MV-4-11 (cell line): ENCODE data around the gene NOSIP.
"Not testable (repeated sequence)": the region's sequence is repeated elsewhere in the genome, so short reads cannot be mapped to it uniquely, and the experiment has no call there.

Source experiments
- DNase-seq: peaks from one replicate; lab custom pipeline; 2025; lab: John Stamatoyannopoulos, UW

The NOSIP gene, protein sequence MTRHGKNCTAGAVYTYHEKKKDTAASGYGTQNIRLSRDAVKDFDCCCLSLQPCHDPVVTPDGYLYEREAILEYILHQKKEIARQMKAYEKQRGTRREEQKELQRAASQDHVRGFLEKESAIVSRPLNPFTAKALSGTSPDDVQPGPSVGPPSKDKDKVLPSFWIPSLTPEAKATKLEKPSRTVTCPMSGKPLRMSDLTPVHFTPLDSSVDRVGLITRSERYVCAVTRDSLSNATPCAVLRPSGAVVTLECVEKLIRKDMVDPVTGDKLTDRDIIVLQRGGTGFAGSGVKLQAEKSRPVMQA

DNA sequence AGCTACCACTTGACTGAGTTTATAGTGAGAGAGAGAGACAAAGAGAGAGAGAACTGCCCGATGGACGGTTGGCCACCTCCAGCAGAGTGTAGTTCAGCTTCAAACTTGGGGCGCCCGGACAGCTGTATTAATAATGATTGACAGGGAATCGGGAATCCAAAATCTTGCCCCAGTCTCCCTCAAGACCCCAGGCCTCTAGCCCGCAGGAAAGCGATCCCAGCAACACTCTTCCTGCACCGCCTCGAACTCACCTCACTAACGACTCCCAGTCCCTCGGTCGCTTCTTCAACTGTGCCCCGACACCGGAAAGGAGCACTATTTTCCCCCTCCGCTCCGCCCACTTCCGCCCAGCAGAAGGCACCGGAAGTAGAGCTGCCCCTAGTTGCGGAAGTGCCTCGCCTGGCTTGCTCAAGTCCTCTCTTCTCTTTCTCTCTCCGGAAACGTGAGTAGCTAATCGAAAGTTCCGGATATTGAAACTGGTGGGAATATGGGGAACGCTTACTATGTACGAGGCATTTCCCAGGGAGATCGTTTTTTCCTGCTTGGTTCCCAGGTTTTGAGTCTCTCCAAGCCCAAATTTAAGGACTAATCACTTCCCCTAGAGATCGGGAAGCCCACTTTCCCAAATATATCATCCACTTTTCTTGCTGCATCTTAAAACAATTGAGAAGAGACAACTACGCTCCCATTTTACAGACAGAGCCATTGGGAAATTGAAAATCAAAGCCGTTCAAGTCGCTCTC lies at the start of gene NOSIP:
Gene NOSIP (minus strand): TSS at position 293 of the 743 bp plus-strand sequence. CDS start 19,865 bp downstream, outside the sequence.
- DNase-seq: peak; percentile 98

DNA sequence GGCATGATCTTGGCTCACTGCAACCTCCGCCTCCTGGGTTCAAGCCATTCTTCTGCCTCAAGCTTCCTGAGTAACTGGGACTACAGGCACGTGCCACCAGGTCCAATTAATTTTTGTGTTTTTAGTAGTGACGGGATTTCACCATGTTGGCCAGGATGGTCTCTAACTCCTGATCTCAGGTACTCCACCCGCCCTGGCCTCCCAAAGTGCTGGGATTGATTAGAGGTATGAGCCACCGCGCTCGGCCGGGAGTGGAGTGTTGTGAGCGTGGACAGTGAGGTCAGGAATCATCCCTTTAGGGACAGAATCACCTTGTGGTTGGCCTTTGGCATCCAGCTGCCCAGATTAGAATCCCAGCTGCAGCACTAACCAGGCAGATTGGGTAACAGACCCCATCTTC lies 49.3 kb upstream of the NOSIP start:
- no peak for DNase-seq

- DNase-seq: no peak
Measured at GRCh38 chr19:49626226-49626625, 45.9 kb upstream of the NOSIP start.

- no peak for DNase-seq
Measured at GRCh38 chr19:49624967-49625910, 44.9 kb upstream of the NOSIP start.

DNA sequence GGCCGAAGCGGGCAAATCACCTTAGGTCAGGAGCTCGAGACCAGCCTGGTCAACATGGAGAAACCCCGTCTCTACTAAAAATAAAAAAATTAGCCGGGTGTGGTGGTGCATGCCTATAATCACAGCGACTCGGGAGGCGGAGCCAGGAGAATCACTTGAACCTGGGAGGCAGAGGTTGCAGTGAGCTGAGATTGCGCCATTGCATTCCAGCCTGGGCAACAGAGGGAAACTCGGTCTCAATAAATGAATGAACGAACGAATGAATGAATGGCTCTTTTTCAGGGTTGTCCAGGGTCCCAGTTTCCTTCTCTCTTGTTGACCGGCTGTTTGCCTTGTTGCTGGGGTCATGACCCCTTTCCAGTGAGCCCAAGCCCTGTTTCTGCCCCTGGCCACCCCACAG lies 37.5 kb upstream of the NOSIP start:
- not testable (repeated sequence) for DNase-seq

GRCh38 chr19:49616945-49617344 lies 36.6 kb upstream of the NOSIP start:
- DNase-seq: no peak

- DNase-seq: no peak
Measured at GRCh38 chr19:49616532-49616931, 36.2 kb upstream of the NOSIP start.

DNA sequence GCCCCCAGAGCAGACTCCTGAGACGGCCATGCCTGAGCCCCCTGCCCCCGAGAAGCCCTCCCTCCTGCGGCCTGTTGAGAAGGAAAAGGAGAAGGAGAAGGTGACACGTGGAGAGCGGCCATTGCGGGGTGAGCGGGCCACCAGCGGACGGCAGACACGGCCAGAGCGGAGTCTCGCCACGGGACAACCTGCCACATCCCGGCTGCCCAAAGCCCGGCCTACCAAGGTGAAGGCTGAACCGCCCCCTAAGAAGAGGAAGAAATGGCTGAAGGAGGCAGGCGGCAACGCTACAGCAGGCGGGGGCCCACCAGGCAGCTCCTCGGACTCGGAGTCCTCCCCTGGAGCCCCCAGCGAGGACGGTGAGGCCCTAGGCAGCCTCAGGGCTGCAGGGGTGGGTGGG lies 35.5 kb upstream of the NOSIP start:
- no peak for DNase-seq

DNA sequence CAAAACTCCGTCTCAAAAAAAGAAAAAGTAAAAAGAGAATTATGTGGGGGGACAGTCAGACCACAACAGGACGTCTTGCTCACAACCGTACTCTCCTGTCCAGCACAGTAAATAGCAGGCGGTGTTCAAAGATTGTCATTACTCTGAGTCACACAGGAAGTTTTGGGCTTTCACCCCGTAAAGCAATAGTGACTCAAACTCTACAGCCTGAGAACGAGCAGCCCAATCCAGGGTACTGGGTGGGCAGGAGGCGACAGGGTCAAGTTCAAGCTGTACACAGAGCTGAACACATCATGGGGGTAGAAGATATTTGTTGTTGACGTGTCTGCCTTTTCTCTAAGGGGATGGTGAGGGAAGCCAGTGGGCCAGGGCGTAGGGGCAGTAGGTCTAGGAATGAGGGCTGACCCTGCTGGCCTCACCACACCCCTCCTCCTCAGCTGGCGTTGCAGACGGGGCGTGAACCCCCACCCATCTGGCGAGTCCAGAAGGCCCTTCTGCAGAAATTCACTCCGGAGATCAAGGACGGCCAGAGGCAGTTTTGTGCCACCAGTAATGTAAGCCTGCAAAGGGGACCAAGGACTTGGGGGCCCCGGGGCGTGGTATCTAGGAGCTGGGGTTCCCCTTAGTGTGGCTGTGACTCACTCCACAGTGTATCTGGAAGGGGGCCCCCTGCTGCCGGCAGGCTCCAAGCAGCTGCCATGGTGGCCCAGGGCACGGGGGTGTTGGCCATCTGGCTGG lies 33.9 kb upstream of the NOSIP start:
- DNase-seq: peak; percentile 69

DNA sequence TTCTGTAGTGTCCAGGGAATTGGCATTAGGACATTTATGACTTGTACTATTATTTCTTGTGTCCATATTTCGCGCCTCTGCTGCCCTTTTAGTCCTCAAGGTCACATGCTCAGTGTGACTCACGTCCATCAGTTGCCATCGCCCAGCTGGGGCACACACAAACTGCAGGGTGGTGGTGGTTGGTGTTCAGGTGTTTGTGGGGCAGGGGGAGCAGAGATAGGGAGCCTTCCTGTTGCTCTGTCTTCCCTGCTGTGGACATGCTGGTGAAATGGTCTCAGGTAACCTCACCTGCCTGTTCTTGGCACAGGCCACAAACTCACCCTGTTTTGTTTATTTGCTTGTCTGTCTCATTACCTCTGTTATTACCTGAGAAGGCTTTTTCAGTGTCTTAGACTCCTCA lies 33.0 kb upstream of the NOSIP start:
- no peak for DNase-seq

DNA sequence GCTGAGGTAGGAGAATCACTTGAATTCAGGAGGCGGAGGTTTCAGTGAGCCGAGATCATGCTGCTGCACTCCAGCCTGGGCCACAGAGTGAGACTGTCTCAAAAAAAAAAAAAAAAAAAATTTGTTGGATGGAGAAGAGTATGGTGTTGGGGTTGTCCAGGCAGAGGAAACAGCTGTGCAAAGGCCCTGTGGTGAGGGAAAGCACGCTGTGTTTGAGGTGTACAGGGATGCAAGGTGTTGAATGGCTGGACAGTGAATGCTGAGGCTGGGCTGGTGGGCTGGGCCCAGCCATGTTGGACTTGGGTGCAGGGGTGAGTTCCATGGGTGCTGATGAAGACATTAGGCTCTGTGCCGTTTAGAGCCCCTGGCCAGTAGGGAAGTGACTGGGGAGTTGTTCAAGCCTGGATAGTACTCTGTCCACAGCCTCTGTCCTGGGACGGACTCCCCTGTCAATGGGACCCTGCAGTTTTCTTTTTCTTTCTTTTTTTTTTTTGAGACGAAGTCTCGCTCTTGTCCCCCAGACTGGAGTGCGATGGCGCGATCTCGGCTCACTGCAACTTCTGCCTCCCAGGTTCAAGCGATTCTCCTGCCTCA lies 29.2 kb upstream of the NOSIP start:
- DNase-seq: no peak

- no peak for DNase-seq
Measured at GRCh38 chr19:49605605-49606004, 25.2 kb upstream of the NOSIP start.

- no peak for DNase-seq
Measured at GRCh38 chr19:49602806-49603205, 22.4 kb upstream of the NOSIP start.

GRCh38 chr19:49601482-49602038 lies 21.2 kb upstream of the NOSIP start:
- no peak for DNase-seq

GRCh38 chr19:49599378-49600295 lies 19.3 kb upstream of the NOSIP start:
- no peak for DNase-seq

- DNase-seq: no peak
Measured at GRCh38 chr19:49597703-49597974, 17.3 kb upstream of the NOSIP start.

DNA sequence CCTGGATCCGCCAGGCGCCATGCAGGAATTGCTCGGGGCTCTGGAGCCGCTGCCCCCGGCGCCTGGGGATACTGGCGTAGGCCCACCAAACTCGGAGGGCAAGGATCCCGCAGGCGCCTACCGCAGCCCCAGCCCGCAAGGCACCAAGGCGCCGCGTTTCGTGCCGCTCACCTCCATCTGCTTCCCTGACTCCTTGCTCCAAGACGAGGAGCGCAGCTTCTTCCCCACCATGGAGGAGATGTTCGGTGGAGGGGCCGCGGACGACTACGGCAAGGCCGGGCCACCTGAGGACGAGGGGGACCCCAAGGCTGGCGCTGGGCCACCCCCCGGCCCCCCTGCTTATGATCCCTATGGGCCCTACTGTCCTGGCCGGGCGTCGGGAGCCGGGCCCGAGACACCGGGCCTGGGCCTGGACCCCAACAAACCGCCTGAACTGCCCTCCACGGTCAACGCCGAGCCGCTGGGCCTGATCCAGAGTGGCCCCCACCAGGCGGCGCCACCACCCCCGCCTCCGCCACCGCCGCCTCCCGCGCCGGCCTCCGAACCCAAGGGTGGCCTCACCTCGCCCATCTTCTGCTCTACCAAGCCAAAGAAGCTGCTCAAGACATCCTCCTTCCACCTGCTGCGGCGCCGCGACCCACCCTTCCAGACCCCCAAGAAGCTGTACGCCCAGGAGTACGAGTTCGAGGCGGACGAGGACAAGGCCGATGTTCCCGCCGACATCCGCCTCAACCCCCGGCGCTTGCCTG lies 16.8 kb upstream of the NOSIP start:
- no peak for DNase-seq

GRCh38 chr19:49596407-49596806 lies 16.1 kb upstream of the NOSIP start:
- no peak for DNase-seq

DNA sequence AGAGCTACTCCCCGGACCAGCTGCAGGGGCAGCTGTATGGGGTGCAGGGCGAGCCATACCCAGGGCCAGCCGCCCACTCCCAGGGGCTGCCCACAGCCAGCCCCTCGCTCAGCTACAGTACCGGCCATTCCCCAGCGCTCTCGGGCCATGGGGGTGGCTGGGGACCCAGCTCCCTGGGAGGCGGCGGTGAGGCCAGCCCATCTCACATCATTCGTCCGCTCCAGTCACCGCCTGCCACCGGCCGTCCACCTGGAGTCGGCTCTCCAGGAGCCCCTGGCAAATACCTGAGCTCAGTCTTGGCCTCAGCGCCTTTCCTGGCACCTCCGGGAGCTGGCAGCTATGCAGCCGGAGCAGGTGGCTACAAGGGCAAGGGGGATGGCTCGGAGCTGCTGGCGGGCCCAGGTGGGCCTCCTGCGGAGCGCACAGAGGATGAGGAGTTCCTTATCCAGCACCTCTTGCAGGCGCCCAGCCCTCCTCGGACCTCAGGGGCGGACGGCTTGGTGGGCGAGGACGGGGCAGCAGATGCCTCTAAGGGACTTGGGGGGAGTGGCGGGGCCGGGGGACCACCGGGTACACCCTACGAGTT lies 15.6 kb upstream of the NOSIP start:
- DNase-seq: no peak
